ENCODE results near the gene MDGA2.

DNA sequence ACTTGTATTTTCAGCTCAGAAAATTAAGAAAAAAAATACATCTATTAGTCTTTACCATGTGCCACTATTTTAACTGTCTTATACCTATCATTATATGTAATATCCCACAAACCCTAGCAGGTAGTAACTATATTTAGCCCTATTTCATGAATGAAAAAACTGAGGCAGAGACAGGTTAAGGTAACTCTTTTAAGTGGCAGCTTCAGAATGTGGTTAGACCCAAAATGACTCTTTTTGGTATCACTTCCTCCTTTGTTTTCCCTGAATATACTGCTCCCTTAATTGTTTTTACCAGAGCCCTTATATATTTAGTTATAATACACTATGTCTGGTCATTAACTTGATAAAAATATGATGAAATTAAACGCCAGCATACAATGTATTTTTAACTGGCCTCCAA lies 788.3 kb downstream of the MDGA2 start:
- no peak for TF ChIP-seq POLR2AphosphoS5 (IDR thresholded peaks at IDR 0.05; ENCODE audit: borderline replicate concordance, low read depth, low read length)
- TF ChIP-seq EZH2 (IDR thresholded peaks at IDR 0.05) = no peak
- TF ChIP-seq FOXP2 (optimal IDR thresholded peaks at IDR 0.05; ENCODE audit: control extremely low read depth, extremely low read length, insufficient read depth) = no peak
